Measurements from ENCODE around the gene SLC13A1. TPM values are rescaled to one million over a fixed set of nuclear protein-coding genes. Genes with fewer than 3 reads are reported as not detected.

SLC13A1 gene
- total RNA-seq, 1 experiment from 2014 or later = not detected

- ChIA-PET RAD21 (ENCODE audit: low non-redundant PET in 1 of 2, low total read pairs in 2 of 2, uncharacterized antibody in 2 of 2, unreplicated experiment in 2 of 2) (interaction anchor here in 1 of 2 experiments (0.6 kb wide), 1 partner anchor 60 kb away, joined by 3 read pairs; no protein-coding TSS in a partner anchor), CTCF (interaction anchor here (1.0 kb wide), 1 partner anchor 264 kb away, joined by 3 read pairs; no protein-coding TSS in a partner anchor), POLR2A (no interaction called here)
- Histone ChIP-seq H3K9me3 (ENCODE audit: control insufficient read depth in 1 of 2, insufficient read depth in 1 of 2, low read depth in 1 of 2, low read length in 2 of 2) (no peaks in the 10 kb centered on the region), H3K4me3 (replicated peaks in 1 of 2; ENCODE audit: low read depth in 1 of 2, low read length in 2 of 2) (no peak overlapping the region), H2AFZ (ENCODE audit: low read depth, low read length, poor library complexity, severe bottlenecking) (no peak overlapping the region), H3K9me2 (ENCODE audit: insufficient read depth) (no peaks in the 10 kb centered on the region), H3K4me1 (ENCODE audit: control insufficient read depth in 1 of 2, insufficient read depth in 2 of 2, low read length in 2 of 2) (no peaks in the 10 kb centered on the region), H3K27me3 (ENCODE audit: insufficient read depth, low read length) (no peaks in the 10 kb centered on the region), H3K4me2 (ENCODE audit: low read length) (no peak overlapping the region), H3K36me3 (ENCODE audit: control insufficient read depth in 1 of 2, insufficient read depth in 2 of 2, low read length in 2 of 2) (no peaks in the 10 kb centered on the region), H4K20me1 (ENCODE audit: insufficient read depth) (no peaks in the 10 kb centered on the region), H3K79me2 (ENCODE audit: insufficient read depth, low read length) (no peaks in the 10 kb centered on the region), H3K27ac (ENCODE audit: low read depth, low read length) (no peak overlapping the region), H3K9ac (ENCODE audit: low read length) (no peak overlapping the region)
- TF ChIP-seq ATF3 (IDR thresholded peaks at IDR 0.05) = no peak
- TF ChIP-seq RAD21 (IDR thresholded peaks at IDR 0.05; ENCODE audit: low read depth) = no peak
- no peak for TF ChIP-seq YY1 (IDR thresholded peaks at IDR 0.05; ENCODE audit: extremely low read depth, insufficient replicate concordance, low read depth, low read length)
- TF ChIP-seq ZFX (IDR thresholded peaks at IDR 0.05) = no peak
- no peak for TF ChIP-seq REST (IDR thresholded peaks at IDR 0.05; ENCODE audit: low read depth)
- no peak for TF ChIP-seq ZBTB33 (IDR thresholded peaks at IDR 0.05; ENCODE audit: extremely low read depth, insufficient replicate concordance, low read length)
- TF ChIP-seq EZH2phosphoT487 (IDR thresholded peaks at IDR 0.05; ENCODE audit: borderline replicate concordance) = no peak
- no peak for TF ChIP-seq EZH2 (IDR thresholded peaks at IDR 0.05)
- DNase-seq (ENCODE audit: low read depth, low spot score) = no peak
- no peak for ATAC-seq
- intact Hi-C loops (cut with micrococcal nuclease) = no loop called here
- no TSS peak for BruUV-seq (replicated peaks)
These were observed 132.0 kb downstream of the SLC13A1 start for GRCh38 chr7:123067814-123068213.

Other genes starting within 250 kb of the SLC13A1 start
- not detected for gene TAS2R16, start 204.3 kb downstream of the SLC13A1 start, total RNA-seq (2021; ENCODE audit: unreplicated experiment)

Measured in HCT116 (cell line).